ENCODE measurements around the gene GUCA1A.

The GUCA1A gene

GRCh38 chr6:42173101-42173500 is at the start of gene GUCA1A:
TSS of gene GUCA1A (plus strand) at chr6:42173364. CDS start at chr6:42173614, 250 bp downstream.
- no peak for DNase-seq (ENCODE audit: low read depth)

DNA sequence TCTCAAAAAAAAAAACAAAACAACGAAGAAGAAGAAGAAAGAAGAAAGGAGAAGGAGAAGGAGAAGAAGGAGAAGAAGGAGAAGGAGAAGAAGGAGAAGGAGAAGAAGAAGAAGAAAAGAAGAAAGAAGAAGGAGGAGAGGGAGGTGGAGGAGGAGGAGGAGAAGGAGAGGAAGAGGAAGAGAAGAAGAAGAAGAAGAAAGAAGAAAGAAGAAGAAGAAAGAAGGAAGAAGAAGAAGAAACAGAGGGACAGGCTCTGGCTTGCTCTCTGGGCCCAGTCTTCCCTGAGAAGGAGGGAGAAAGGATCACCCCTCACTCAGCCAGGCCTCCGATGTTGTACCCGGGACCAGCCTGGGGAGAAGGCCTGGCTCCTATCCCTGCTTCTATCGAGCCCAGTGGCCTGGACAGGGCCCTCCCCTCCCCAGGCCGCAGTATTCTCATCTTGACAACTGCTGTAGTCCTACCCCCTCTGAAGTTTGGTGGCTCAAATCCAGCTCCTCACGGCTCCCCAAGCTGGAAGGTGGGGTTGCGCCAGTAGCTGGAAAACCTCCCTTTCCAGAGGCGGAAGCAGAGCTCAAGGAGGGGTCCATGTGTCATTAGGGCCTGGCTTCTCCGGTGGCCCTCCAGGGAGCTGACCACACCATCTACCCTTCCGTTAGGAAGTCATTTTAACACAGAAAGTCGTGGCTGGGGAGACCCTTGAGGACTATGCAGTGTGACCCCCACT is 49.6 kb upstream of the GUCA1A start:
- no peak for DNase-seq (ENCODE audit: low read depth)

DNA sequence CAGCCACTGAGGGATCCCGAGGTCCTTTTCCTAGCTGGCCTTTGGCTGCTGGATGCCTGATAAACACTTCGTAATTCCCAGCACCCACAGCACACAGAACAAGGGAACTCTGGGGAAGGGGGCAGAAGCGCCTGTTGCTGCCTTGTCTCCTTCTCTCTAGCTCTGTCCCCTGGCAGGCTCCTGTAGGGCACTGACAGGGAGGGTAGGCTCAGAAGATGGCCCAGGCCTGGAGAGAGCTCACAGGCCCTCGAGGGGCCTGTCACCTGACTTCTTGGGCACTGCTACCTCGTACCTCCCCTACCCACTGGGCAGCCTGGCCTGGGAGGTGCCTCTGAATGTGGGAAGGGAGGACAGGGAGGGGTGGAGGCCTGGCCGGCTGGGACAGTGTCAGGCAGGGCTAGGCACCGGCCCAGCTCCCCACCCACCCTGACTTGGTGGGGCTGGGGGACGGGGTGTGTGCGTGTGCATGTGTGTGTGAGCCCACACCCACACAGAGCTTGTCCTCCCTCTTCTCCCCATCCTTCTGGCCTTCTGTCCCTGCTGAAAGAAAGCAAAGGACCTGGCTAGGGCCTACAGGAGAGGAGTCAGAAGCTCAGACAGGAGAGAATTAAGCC is 48.8 kb upstream of the GUCA1A start:
- DNase-seq (ENCODE audit: low read depth), result no peak

DNA sequence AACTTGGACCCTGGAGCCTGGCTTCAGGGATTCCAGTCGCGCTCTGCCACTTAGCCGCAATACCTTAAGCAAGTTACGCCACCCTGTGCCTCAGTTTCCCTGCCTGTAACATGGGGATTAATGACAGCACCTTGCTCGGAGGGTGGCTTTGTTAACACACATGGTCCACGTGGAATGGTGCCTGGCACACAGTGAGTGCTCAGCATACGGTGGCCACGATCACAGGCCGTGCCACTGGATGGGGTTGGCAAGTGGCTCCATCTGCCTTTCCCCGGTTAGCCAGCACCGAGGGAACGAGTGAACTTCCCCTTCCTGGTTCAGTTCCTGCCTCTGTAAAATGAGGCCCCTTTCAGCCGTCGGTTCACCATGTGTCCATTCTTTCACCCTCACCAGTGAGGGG is 47.9 kb upstream of the GUCA1A start:
- no peak for DNase-seq (ENCODE audit: low read depth)

DNA sequence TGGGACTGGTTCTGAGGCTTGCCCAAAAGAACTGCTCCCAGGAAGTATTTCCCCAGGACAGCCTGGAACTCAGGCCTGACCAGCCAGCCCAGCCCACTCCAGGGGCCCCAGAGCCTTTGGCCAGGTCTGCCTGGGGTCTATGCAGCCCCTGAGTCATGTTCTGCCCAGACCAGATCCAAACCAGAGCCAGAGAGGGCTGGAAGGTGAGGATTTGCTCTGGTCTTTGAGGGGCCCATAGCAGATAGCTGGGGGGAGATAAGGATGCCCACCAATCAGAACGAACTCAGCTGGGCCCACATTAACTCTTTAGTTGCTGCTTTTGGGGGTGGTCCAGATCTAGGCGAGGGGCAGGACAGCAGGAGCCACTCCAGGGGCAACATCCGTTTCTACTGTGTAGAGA is 47.5 kb upstream of the GUCA1A start:
- DNase-seq (ENCODE audit: low read depth), result no peak

- DNase-seq (ENCODE audit: low read depth), result no peak
These were observed 44.5 kb upstream of the GUCA1A start for GRCh38 chr6:42128460-42129359.

DNA sequence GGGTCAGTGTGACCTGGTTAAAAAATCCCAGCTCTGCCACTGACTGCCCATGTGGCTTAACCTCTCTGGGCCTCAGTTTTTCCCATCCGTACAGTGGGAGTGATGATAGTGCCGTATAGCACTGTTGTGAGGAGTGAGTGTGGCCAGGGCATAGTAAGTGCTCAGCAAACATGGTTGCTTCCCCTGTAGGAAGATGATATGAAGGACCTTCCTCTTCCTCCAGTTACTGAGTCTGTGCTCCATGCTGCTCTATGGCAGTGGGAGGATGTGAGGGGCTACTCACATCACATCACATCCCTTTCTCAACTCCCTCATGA is 43.8 kb upstream of the GUCA1A start:
- DNase-seq (ENCODE audit: low read depth), result no peak

GRCh38 chr6:42131531-42131930 is 41.6 kb upstream of the GUCA1A start:
- no peak for DNase-seq (ENCODE audit: low read depth)

DNA sequence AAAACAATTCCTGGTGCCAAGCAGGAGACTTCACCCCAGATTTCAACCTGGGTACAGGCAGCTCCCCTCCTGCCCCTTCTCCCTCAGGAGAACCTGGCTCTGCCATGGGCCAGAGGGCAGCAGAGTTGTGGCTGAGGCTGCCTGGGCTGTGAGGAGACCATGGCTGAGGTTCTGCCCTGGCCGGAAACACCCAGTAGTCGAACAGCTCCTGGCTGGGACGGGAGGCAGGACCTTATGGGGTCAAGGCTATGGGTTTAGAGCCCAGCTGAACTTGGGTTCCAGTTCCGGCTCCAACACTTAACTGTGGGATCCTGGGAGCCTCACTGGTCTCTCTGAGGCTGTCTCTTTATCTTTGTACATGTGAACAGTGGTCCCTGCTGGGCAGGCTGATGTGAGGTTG is 39.2 kb upstream of the GUCA1A start:
- DNase-seq (ENCODE audit: low read depth), result no peak

GRCh38 chr6:42135161-42135560 is 38.0 kb upstream of the GUCA1A start:
- DNase-seq (ENCODE audit: low read depth), result no peak

DNA sequence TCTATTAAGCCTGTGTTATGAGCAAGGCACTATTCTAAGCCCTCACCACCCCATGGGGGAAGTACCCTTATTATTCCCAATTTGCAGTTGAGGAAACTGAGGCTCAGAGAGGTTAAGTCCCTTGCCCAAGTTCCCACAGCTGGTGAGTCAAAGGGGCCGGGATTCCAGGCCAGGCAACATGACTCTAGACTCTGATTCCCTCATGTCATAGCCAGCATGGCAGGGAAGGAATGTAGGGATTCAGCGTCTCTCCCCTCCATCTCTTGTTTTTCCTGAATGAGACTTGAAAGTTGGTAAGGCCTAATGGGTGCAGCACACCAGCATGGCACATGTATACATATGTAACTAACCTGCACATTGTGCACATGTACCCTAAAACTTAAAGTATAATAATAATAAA is 37.4 kb upstream of the GUCA1A start:
- no peak for DNase-seq (ENCODE audit: low read depth)

DNA sequence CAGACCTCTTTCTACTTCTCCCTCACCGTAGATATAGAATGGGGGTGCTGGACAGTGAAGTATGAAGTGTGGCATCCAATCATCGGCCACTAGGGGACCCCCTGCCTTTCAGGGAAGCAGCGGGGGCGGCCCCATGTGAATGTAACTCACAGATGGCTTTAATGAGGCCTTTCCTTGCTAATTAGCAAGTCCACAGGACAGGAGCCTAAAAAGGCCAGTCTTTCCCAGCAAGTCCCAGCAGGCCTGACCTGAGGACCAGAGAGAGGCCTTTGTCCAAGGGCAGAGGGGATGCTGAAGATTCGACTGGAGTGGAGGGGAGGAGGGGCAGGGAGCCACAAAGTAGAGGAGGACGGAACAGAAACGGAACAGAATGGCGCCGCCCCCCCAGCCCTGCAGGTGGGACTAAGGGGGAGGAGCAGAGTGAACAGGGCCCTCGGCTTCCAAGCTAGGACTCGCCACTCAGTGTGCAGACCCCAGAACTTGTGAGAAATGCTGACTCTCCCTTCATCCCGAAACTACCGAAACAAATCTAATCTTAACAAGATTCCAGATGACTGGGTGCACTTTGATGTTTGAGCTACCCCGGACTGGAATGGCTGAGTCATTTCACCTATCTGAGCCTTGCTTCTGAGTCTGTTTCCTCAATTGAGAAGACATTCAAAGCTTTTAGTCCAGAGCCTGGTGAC is 36.5 kb upstream of the GUCA1A start:
- peak; percentile 10 for DNase-seq (ENCODE audit: low read depth)

- DNase-seq (ENCODE audit: low read depth), result no peak
These were observed 35.9 kb upstream of the GUCA1A start for GRCh38 chr6:42137194-42137753.

DNA sequence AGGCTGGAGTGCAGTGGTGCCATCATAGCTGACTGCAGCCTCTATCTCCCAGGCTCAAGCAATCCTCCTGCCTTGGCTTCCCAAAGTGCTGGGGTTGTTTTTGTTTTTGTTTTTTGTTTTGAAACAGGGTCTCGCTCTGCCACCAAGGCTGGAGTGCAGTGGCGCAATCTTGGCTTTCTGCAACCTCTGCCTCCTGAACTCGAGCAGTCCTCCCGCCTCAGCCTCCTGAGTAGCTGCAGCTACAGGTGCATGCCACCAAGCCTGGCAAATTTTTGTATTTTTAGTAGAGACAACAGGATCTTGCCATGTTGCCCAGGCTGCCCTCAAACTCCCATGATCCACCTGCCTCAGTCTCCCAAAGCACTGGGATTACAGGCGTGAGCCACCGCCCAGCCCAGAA is 35.0 kb upstream of the GUCA1A start:
- DNase-seq (ENCODE audit: low read depth), result no peak

- DNase-seq (ENCODE audit: low read depth), result no peak
These were observed 34.2 kb upstream of the GUCA1A start for GRCh38 chr6:42138630-42139619.

- DNase-seq (ENCODE audit: low read depth), result no peak
These were observed 33.1 kb upstream of the GUCA1A start for GRCh38 chr6:42140032-42140431.

- no peak for DNase-seq (ENCODE audit: low read depth)
These were observed 32.2 kb upstream of the GUCA1A start for GRCh38 chr6:42140756-42141602.

DNA sequence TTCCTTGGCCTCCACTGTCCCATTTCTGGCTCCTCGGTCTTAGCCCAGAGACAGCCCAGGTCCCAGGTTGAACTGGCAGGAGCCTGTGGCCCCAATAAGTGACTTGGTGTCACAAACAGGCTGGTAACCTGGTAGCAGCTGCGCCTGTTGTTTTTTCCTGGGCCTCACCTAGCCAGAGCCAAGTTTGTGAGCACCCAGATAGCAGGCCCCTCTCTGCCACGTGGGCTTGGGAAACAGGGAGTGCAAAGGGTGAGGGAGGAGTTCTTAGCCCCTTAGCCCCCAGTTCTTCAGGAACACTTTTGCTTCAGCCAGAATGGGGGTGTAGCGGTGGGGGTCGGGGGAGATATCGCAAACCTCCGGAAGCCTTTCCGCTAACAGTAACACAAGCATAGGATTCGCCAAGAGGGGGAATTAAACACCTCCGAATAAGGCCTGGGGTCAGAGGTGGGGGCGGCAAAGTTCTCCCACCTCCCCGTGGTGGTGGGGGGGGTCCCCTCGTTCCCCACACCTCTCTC is 31.5 kb upstream of the GUCA1A start:
- DNase-seq (ENCODE audit: low read depth), result no peak

DNA sequence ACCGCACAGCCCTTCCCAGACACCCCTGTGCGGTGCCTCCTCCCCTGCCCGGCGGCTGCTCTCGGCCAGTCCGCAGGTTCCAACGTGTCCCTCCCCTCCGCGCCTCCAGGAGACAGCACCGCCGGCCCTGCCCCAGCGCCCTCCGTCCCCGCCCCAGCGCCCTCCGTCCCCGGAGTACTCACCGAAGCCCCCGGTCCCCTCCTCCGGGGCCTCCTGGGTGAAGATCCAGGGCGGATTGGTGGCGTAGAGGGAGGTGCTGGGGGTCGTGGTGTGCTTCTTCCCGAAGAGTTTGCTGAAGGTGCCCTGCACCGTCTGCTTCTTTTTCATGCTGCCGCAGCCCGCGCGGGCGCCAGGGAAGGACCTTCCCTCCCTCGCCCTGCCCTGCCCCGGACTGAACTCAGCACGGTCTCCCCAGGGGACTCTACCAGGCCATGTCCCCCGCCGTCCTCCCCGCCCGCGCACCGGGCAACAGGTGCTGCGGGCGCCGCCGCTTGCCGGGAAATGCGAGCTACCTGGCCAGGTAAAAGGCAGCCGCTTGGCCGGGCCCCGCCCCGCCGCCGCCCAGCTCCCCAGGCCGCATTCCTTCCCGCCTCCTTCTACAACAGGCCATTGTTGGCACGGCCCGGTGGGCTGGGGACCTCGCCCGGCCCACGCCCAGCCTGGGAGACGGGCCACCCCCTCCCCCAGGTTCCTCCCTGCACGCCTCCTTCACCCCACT is 30.9 kb upstream of the GUCA1A start, which contains the start of gene C6orf132:
Gene C6orf132, minus strand, starts transcription at position 503 of the 718 bp plus-strand sequence. Its CDS starts 176 bp downstream, at position 327.
- DNase-seq (ENCODE audit: low read depth), result no peak

All from stimulated activated CD8-positive, alpha-beta memory T cell treated with anti-CD3 and anti-CD28 coated beads, Interleukin-4, amount 100 ng/mL, for 24 hours (primary cell).